SH-SY5Y (cell line): Measurements from ENCODE around the gene ADGRL2.

ENCODE experiments used
- GATA2 ChIP-seq: IDR thresholded peaks from 2 replicates; pipeline ENCODE4 v1.6.1; 2011; ENCODE audit warnings: mild to moderate bottlenecking, low read depth, low read length
- GATA3 ChIP-seq: IDR thresholded peaks from 2 replicates; pipeline ENCODE4 v1.6.1; 2011; ENCODE audit warnings: low read depth, mild to moderate bottlenecking, low read length, moderate library complexity

DNA sequence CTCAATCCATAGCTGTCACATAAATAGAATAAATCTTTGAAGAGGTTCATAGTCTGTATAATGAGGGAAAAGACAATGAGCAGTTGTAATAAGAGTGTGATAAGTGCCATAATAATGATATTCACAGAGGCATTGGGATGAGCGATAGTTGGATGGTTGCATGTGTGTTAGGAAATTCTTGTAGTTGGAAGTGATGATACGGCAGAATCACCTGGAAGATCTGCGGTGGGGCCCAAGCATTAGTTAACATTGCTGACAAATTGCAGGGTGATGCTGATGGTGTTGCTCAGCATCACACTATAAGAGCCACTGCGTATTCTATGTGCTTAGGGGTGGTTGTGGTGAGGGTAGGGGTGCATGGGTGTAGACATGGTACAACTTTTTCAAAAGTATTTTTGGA, 41.1 kb downstream of the ADGRL2 start:
- TF ChIP-seq GATA3 (no peak), GATA2 (no peak)
